ENCODE data around the gene ALPK3. TPM values are rescaled to one million over a fixed set of nuclear protein-coding genes. Genes with fewer than 3 reads are reported as not detected.

ALPK3 gene
- total RNA-seq, 4 donors from 2014 or later = 19.1 to 34.4 (median 26.5) TPM

DNA sequence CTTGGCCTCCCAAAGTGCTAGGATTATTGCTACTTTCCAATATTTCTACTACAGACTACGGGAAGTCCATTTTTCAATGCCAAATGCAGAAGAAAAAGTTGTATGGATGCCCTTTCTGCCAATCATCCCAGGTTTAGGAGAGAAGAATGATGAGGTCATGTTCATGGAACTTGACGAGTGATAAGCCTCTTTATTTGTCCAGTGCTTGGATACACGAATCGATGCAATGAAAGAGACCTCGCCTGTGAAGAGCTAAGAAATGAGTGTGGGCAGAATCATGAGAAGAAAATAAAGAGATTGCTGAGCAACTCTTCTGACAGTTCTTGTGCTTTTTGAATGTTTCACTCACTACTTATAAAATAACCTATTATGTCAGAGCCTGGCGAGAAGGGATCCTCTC is 66.3 kb downstream of the ALPK3 start:
- 55 to 83% methylated on average over 5 to 6 of the region's 6 CpGs for WGBS, 2 donors (ENCODE audit: low coverage in 1 of 2)
- H3K27ac ChIP-seq = no peak overlapping the region
- H3K36me3 ChIP-seq = no peaks in the 10 kb centered on the region
- H3K9me3 ChIP-seq = no peaks in the 10 kb centered on the region
- peaks cover 0 to under 1% (median 0%) of the 10 kb centered on the region in 3 donors for H3K4me1 ChIP-seq
- H3K4me3 ChIP-seq = no peak overlapping the region
- ATAC-seq = no peak
- TF ChIP-seq EP300 (IDR thresholded peaks at IDR 0.05) = no peak
- peaks cover 25% of the 10 kb centered on the region for H3K27me3 ChIP-seq

- H3K36me3 ChIP-seq = no peaks in the 10 kb centered on the region
- no peak for ATAC-seq
- TF ChIP-seq POLR2A (IDR thresholded peaks at IDR 0.05) (no peak), EP300 (IDR thresholded peaks at IDR 0.05) (no peak), POLR2AphosphoS5 (IDR thresholded peaks at IDR 0.05) (no peak)
- TF ChIP-seq, protein P1, sequence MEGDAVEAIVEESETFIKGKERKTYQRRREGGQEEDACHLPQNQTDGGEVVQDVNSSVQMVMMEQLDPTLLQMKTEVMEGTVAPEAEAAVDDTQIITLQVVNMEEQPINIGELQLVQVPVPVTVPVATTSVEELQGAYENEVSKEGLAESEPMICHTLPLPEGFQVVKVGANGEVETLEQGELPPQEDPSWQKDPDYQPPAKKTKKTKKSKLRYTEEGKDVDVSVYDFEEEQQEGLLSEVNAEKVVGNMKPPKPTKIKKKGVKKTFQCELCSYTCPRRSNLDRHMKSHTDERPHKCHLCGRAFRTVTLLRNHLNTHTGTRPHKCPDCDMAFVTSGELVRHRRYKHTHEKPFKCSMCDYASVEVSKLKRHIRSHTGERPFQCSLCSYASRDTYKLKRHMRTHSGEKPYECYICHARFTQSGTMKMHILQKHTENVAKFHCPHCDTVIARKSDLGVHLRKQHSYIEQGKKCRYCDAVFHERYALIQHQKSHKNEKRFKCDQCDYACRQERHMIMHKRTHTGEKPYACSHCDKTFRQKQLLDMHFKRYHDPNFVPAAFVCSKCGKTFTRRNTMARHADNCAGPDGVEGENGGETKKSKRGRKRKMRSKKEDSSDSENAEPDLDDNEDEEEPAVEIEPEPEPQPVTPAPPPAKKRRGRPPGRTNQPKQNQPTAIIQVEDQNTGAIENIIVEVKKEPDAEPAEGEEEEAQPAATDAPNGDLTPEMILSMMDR (IDR thresholded peaks at IDR 0.05) = no peak
- H3K27me3 ChIP-seq = peaks cover 32% of the 10 kb centered on the region
- H3K27ac ChIP-seq = no peak within 1 kb of the TSS
- H3K4me3 ChIP-seq = no peak within 1 kb of the TSS
- H3K9me3 ChIP-seq = no peaks in the 10 kb centered on the region
- H3K4me1 ChIP-seq = no peaks in the 10 kb centered on the region
- 63 to 88% methylated on average over 4 to 5 of the region's 11 CpGs for WGBS, 2 donors (ENCODE audit: low coverage in 1 of 2)
Measured at GRCh38 chr15:84883916-84884781, 67.0 kb downstream of the ALPK3 start, which contains the start of gene SLC28A1. Gene SLC28A1, plus strand, starts transcription at chr15:84884662. Its CDS starts 3,099 bp downstream, at chr15:84887761.

DNA sequence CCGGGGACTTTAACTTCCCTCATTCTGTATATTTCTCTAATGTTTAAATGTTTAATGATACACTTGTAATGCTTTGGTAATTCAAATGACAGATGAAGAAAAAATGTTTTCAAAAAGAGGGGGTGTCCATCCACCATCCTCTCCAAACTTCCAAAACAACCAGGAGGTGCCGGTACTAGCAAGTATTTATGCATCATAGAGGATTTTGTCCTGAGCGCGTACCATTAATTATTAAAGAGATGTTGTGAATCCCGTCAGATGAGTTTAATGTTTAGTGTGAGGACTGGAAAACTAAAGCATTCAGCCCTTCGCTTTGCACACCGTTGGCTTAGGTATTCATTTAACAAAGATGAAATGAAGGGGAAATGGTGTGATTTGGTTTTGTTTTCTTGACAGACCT is 68.6 kb downstream of the ALPK3 start:
- Histone ChIP-seq H3K27ac (no peak overlapping the region), H3K4me1 (no peaks in the 10 kb centered on the region), H3K4me3 (no peak overlapping the region), H3K27me3 (peaks cover 42% of the 10 kb centered on the region), H3K36me3 (no peaks in the 10 kb centered on the region), H3K9me3 (no peaks in the 10 kb centered on the region)
- TF ChIP-seq POLR2AphosphoS5 (IDR thresholded peaks at IDR 0.05) = no peak
- no peak for TF ChIP-seq EP300 (IDR thresholded peaks at IDR 0.05)
- TF ChIP-seq, protein P1 (IDR thresholded peaks at IDR 0.05) = no peak
- no peak for TF ChIP-seq POLR2A (IDR thresholded peaks at IDR 0.05)
- no peak for ATAC-seq
- WGBS, 2 donors (ENCODE audit: low coverage in 1 of 2) = 81 to 87% methylated on average over 7 of the region's 7 CpGs

GRCh38 chr15:84886211-84886983 is 69.2 kb downstream of the ALPK3 start:
- Histone ChIP-seq H3K4me1 (no peaks in the 10 kb centered on the region), H3K9me3 (no peaks in the 10 kb centered on the region), H3K4me3 (no peak overlapping the region), H3K36me3 (no peaks in the 10 kb centered on the region), H3K27me3 (peaks cover 42% of the 10 kb centered on the region), H3K27ac (no peak overlapping the region)
- no peak for TF ChIP-seq POLR2AphosphoS5 (IDR thresholded peaks at IDR 0.05)
- TF ChIP-seq, protein P1 (IDR thresholded peaks at IDR 0.05) = no peak
- ATAC-seq = no peak
- 88 to 96% methylated on average over 4 to 5 of the region's 14 CpGs for WGBS, 2 donors (ENCODE audit: low coverage in 1 of 2)

GRCh38 chr15:84886984-84887299 is 69.8 kb downstream of the ALPK3 start:
- Histone ChIP-seq H3K4me3 (no peak overlapping the region), H3K9me3 (no peaks in the 10 kb centered on the region), H3K36me3 (no peaks in the 10 kb centered on the region), H3K27me3 (peaks cover 42% of the 10 kb centered on the region), H3K4me1 (no peaks in the 10 kb centered on the region), H3K27ac (no peak overlapping the region)
- WGBS, 2 donors (ENCODE audit: low coverage in 1 of 2) = 69 to 73% methylated on average over 1 of the region's 1 CpG
- TF ChIP-seq POLR2A (IDR thresholded peaks at IDR 0.05) (no peak), EP300 (IDR thresholded peaks at IDR 0.05) (no peak), POLR2AphosphoS5 (IDR thresholded peaks at IDR 0.05) (no peak)
- TF ChIP-seq, protein P1 (IDR thresholded peaks at IDR 0.05) = no peak
- ATAC-seq = no peak

All from gastroesophageal sphincter (tissue), 4 donors.